Endodermal cell (in vitro differentiated cells): ENCODE results near the gene PLEKHG2. TPM values are rescaled to one million over a fixed set of nuclear protein-coding genes. Genes with fewer than 3 reads are reported as not detected.

ENCODE experiments used
- DNase-seq: peaks from one replicate; pipeline ENCODE4 v3.0.0-alpha.2; 2017
- H3K27ac ChIP-seq: 2 replicates; pipeline ENCODE4 v1.5.1; 2013; ENCODE audit warnings: mild to moderate bottlenecking, low read depth, low read length, moderate library complexity
- H3K27me3 ChIP-seq: 2 replicates; pipeline ENCODE4 v1.6.1; 2013; ENCODE audit warnings: mild to moderate bottlenecking, low read length, moderate library complexity; ENCODE audit not compliant: insufficient read depth, control insufficient read depth, poor library complexity, severe bottlenecking
- H3K36me3 ChIP-seq: 2 replicates; pipeline ENCODE4 v1.7.0; 2013; ENCODE audit warnings: mild to moderate bottlenecking, low read length, moderate library complexity; ENCODE audit not compliant: control insufficient read depth, insufficient read depth
- H3K4me1 ChIP-seq: one replicate; pipeline ENCODE4 v1.7.0; 2013; ENCODE audit warnings: low read length; ENCODE audit not compliant: control insufficient read depth, insufficient read depth
- H3K4me3 ChIP-seq: 2 replicates; pipeline ENCODE4 v1.5.1; 2013; ENCODE audit warnings: mild to moderate bottlenecking, low read length, moderate library complexity
- H3K9ac ChIP-seq: 2 replicates; pipeline ENCODE4 v1.6.1; 2013; ENCODE audit warnings: mild to moderate bottlenecking, low read length, moderate library complexity; ENCODE audit not compliant: poor library complexity, severe bottlenecking; ENCODE audit errors: extremely low read depth
- H3K9me3 ChIP-seq: 2 replicates; pipeline ENCODE4 v1.6.1; 2013; ENCODE audit warnings: mild to moderate bottlenecking, low read length, moderate library complexity; ENCODE audit not compliant: control insufficient read depth
- H3K27ac Mint-ChIP-seq: 2 replicates; pipeline ENCODE4 v1.8.0; 2020; ENCODE audit warnings: mixed read lengths
- H3K27me3 Mint-ChIP-seq: 2 replicates; pipeline ENCODE4 v1.8.0; 2021; ENCODE audit warnings: mild to moderate bottlenecking, mixed read lengths; ENCODE audit not compliant: insufficient read depth
- H3K36me3 Mint-ChIP-seq: 2 replicates; pipeline ENCODE4 v1.8.0; 2020; ENCODE audit warnings: low read depth, mixed read lengths
- H3K4me1 Mint-ChIP-seq: 2 replicates; pipeline ENCODE4 v1.8.0; 2020; ENCODE audit warnings: mixed read lengths
- H3K4me3 Mint-ChIP-seq: 2 replicates; pipeline ENCODE4 v1.8.0; 2020; ENCODE audit warnings: mild to moderate bottlenecking, moderate library complexity, mixed read lengths
- H3K9me3 Mint-ChIP-seq: 2 replicates; pipeline ENCODE4 v1.8.0; 2020; ENCODE audit warnings: mild to moderate bottlenecking, mixed read lengths
- WGBS, 2 experiments: methylation state at CpG; one replicate each; pipeline versions ENCODE4 v1.1.5 to v1.1.7; 2013; ENCODE audit warnings: missing lambda C conversion rate in 2 of 2, mixed read lengths in 1 of 2; ENCODE audit not compliant: insufficient coverage in 1 of 2, insufficient read length in 1 of 2; 5-methylcytosine and 5-hydroxymethylcytosine counted together
- total RNA-seq, 2 donors: library from RNA; stranded (reverse); fragmentation: NEBNext Ultra II Directional in 1 of 2; extraction: Animal tissue kit (Norgen Biotek cat#: 25700) in 1 of 2; gene quantifications; 2 replicates in 1 of 2; 3 replicates in 1 of 2; pipeline ENCODE4 v1.2.1, GENCODE V29; 2021
- TF ChIP-seq, protein P1 (sequence below): fragments of 200-600 bp; sonication (generic); conservative IDR thresholded peaks from 2 replicates; pipeline ENCODE4 v1.5.0; 2021; ENCODE audit warnings: antibody characterized with exemption, mild to moderate bottlenecking

PLEKHG2 gene
- total RNA-seq, 2 donors from 2014 or later, result 127 to 160 TPM

DNA sequence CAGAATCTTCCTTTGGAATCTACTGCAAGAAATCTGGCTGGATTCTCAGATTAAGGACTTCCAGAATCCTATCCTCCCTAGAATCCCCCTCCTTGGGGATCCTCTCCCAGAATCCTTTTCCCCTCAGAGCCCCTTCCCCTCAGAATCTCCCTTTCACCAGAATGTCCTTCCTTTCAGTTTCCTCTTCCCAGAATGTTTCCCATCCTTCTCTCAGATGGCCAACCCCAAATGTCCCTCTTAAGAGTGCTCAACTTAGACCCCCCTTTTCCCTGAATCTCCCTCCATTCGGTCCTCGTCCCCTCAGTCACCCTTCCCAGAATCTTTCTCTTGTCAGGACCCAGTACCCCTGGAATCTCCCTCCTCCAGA, 23.9 kb downstream of the PLEKHG2 start:
- Mint-ChIP-seq H3K4me3 (peak overlapping the region; percentile 100), H3K36me3 (peaks cover 36% of the 10 kb centered on the region), H3K27ac (peak overlapping the region; percentile 90), H3K9me3 (no peaks in the 10 kb centered on the region), H3K27me3 (no peaks in the 10 kb centered on the region), H3K4me1 (peaks cover 19% of the 10 kb centered on the region)
- H3K27me3 ChIP-seq, result no peaks in the 10 kb centered on the region
- 9 to 18% methylated on average over 2 of the region's 2 CpGs for WGBS, 2 experiments
- H3K9ac ChIP-seq, result peak overlapping the region; percentile 81
- no peak for DNase-seq
- H3K9me3 ChIP-seq, result no peaks in the 10 kb centered on the region
- peaks cover 31% of the 10 kb centered on the region for H3K36me3 ChIP-seq
- peak overlapping the region; percentile 99 for H3K4me3 ChIP-seq
- peak overlapping the region; percentile 75 for H3K27ac ChIP-seq
- H3K4me1 ChIP-seq, result no peaks in the 10 kb centered on the region
- TF ChIP-seq, protein P1, sequence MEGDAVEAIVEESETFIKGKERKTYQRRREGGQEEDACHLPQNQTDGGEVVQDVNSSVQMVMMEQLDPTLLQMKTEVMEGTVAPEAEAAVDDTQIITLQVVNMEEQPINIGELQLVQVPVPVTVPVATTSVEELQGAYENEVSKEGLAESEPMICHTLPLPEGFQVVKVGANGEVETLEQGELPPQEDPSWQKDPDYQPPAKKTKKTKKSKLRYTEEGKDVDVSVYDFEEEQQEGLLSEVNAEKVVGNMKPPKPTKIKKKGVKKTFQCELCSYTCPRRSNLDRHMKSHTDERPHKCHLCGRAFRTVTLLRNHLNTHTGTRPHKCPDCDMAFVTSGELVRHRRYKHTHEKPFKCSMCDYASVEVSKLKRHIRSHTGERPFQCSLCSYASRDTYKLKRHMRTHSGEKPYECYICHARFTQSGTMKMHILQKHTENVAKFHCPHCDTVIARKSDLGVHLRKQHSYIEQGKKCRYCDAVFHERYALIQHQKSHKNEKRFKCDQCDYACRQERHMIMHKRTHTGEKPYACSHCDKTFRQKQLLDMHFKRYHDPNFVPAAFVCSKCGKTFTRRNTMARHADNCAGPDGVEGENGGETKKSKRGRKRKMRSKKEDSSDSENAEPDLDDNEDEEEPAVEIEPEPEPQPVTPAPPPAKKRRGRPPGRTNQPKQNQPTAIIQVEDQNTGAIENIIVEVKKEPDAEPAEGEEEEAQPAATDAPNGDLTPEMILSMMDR, result no peak

DNA sequence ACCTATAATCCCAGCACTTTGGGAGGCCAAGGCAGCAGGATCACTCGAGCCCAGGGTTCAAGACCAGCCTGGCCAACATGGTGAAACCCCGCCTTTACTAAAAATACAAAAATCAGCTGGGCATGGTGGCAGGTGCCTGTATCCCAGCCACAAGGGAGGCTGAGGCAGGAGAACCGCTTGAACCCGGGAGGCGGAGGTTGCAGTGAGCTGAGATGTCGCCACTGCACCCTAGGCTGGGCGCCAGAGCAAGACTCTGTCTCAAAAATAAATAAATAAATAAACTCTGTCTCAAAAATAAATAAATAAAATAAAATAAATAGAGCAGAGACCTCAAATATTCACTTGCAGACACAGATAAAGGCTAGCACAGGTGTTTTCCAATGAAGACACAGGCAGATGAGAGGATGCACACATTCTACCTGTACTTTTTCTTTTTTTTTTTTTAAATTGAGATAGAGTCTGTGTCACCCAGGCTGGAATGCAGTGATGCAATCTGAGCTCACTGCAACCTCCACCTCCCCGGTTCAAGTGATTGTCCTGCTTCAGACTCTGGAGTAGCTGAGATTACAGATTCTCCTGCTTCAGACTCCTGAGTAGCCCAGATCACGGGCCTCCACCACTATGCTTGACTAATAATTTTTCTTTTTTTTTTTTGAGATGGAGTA, 25.9 kb downstream of the PLEKHG2 start:
- peak overlapping the region; percentile 100 for H3K4me3 Mint-ChIP-seq
- H3K27me3 Mint-ChIP-seq, result peaks cover 8% of the 10 kb centered on the region
- H3K36me3 ChIP-seq, result peaks cover 15% of the 10 kb centered on the region
- no peaks in the 10 kb centered on the region for H3K9me3 ChIP-seq
- no peak overlapping the region for H3K27ac Mint-ChIP-seq
- TF ChIP-seq, protein P1, result no peak
- H3K4me3 ChIP-seq, result no peak overlapping the region
- H3K4me1 Mint-ChIP-seq, result peaks cover 19% of the 10 kb centered on the region
- WGBS, 2 experiments, result 88 to 89% methylated on average over 6 to 8 of the region's 9 CpGs
- DNase-seq, result no peak
- no peak overlapping the region for H3K9ac ChIP-seq
- H3K27ac ChIP-seq, result no peak overlapping the region
- H3K27me3 ChIP-seq, result no peaks in the 10 kb centered on the region
- peaks cover 22% of the 10 kb centered on the region for H3K36me3 Mint-ChIP-seq
- no peaks in the 10 kb centered on the region for H3K4me1 ChIP-seq
- H3K9me3 Mint-ChIP-seq, result no peaks in the 10 kb centered on the region

DNA sequence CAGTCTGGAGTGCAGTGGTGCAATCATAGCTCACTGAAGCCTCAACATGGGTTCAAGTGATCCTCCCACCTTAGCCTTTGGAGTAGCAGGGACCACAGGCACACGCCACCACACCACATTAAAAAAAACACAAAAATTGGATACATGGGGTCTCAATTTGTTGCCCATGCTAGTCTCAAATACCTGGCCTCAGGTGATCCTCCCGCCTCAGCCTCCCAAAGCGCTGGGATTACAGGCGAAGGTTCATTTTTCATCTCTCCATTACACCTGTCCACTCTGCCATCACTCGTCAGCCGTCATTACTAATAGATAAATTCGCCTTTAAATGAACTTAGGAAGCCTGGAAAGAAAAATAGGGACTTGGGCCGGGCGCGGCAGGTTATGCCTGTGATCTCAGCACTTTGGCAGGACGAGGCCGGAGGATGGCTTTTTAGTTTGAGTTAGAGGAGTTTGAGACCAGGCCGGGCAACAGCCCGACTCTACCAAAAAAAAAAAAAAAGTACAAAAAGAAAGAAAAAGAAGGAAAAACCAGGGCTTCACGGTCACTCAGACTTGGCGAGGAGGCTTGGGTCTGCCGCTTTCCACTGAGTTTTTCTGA, 32.2 kb downstream of the PLEKHG2 start:
- DNase-seq, result no peak

More for the DNA sequence above, 32.2 kb downstream of the PLEKHG2 start:
- Histone ChIP-seq H3K9me3 (no peaks in the 10 kb centered on the region), H3K4me3 (peak overlapping the region; percentile 97), H3K27ac (peak overlapping the region; percentile 87), H3K4me1 (no peaks in the 10 kb centered on the region), H3K9ac (peak overlapping the region; percentile 96), H3K36me3 (peaks cover 20% of the 10 kb centered on the region), H3K27me3 (no peaks in the 10 kb centered on the region)
- Mint-ChIP-seq H3K4me3 (peak overlapping the region; percentile 95), H3K27me3 (peaks cover 8% of the 10 kb centered on the region), H3K27ac (peak overlapping the region; percentile 94), H3K4me1 (peaks cover 10% of the 10 kb centered on the region), H3K9me3 (no peaks in the 10 kb centered on the region), H3K36me3 (peaks cover 25% of the 10 kb centered on the region)
- 17% methylated on average over 5 to 17 of the region's 17 CpGs for WGBS, 2 experiments
- TF ChIP-seq, protein P1, result no peak
